HG02943 (cell line): Measurements from ENCODE around the gene ZNF337.
A peak's percentile ranks its signal among the peaks of the same experiment; 100 is the strongest.
"Not testable (repeated sequence)": the region's sequence is repeated elsewhere in the genome, so short reads cannot be mapped to it uniquely, and the experiment has no call there.

ENCODE experiments used
- ATAC-seq: cut with Tn5 transposase; IDR thresholded peaks from one replicate; pipeline ENCODE4 v1.9.1; 2021; ENCODE audit warnings: mild to moderate bottlenecking, low read depth, moderate library complexity; ENCODE audit not compliant: unreplicated experiment

Gene ZNF337

DNA sequence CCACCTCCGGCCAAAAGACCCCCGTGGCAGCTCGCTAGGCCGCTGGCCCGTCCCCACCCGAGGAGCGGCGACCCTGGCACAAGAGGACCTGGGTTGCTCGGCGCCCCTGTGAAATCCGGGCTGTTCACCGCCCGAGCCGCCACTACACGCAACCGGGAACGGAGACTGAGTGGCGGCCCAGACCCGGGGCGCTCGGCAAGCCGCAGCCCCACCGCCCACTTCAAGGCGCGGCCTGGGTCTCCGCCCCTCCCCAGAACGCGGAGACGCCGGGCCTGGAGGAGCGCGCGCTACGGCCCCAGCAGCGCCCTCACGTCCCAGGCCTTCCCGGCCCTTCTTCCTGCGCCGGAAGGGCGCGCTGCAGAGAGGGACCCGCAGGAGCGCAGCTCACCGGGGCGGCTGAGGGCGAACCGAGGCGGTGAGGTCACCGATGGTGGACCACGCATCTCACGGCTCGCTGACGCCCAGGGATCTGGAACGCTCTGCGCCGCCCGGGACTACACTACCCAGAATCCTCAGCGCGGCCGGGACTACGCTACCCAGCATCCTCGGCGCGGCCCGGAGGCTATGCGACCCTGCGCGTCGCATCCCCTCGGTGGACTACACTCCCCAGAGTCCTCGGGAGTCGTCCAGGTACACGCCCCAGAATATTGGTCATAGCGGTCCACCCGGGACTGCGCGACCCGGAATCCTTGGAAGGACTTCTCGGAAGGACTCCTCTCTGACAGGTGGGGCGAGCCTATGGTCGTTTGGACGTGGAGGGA is at the start of gene ZNF337:
Gene ZNF337 (minus strand): TSS at position 483 of the 761 bp plus-strand sequence. CDS start 10,436 bp downstream, outside the sequence.
- ATAC-seq, result peak; percentile 95

DNA sequence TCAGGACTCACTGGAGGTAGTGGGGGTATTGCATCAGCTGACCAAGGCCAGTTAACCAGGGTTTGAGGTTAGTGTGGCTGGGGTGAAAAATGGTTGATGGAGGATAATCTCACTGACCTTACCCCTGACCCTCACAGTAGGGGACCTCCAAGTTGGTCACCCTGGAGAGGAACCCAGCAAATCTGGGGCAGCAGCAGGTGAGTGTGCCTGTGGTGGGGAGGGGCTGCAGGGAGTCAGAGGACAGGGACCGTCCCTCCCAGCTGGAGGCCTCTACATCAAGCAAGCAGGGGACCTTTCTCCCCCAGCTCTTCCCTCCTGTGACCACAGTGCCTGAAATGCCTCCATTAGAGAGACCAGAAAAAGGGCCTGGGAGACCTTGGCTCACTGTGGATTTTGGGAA is 49.1 kb upstream of the ZNF337 start:
- no peak for ATAC-seq

DNA sequence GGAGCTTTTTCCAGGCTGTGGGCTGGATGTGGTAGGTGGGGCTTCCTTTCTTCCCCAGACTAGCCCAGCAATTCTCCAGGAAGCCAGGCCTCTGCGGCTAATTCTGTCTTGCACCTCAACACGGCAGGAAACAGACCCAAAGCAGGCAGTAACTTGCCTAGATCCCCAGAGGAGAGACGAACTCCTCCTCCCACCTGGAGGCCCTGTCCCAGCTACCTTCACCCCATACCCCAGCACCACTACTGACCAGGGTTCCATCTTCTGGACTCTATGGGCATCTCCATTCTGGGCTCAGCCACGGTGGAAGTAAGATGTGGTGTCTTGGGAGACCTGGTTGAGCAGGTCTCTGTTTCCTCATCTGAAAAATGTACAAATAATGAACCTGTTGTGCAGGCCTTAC is 48.4 kb upstream of the ZNF337 start:
- no peak for ATAC-seq

DNA sequence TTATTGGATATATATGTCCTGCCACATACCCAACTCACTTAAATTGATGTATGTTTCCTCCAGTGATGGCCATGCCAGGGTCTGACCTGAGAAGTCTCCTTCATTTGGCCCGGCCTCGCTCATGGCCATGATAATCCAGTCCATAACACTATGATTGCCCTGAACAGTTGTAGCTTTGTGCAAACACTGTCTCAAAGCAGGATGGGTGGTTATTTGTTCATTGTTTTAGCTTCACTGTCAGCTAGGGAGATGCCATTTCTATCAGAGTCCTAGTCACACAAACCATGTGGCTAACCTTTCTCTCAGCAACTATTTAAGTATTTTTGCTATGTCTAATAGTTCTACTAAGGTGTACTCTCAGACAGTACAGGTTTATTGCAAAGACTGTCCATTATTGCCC is 47.6 kb upstream of the ZNF337 start:
- no peak for ATAC-seq

DNA sequence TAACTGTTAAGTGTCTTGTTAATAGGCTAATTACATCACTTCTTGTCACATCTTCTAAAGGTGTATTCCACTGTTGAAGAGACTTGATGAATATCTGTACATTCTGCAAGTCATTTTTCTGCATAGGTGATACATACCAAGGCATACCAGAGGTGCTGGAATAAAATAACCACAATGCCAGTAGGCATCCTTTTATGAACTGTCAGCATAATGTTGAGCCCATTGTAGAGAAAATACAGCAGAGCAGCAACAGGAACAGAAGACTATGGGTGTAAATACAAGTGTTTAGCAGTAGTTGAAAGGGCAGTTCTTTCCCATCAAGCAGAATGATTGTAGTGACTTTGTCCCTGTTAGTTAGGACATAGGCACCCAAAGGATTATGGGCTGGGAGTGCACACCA is 44.4 kb upstream of the ZNF337 start:
- no peak for ATAC-seq

DNA sequence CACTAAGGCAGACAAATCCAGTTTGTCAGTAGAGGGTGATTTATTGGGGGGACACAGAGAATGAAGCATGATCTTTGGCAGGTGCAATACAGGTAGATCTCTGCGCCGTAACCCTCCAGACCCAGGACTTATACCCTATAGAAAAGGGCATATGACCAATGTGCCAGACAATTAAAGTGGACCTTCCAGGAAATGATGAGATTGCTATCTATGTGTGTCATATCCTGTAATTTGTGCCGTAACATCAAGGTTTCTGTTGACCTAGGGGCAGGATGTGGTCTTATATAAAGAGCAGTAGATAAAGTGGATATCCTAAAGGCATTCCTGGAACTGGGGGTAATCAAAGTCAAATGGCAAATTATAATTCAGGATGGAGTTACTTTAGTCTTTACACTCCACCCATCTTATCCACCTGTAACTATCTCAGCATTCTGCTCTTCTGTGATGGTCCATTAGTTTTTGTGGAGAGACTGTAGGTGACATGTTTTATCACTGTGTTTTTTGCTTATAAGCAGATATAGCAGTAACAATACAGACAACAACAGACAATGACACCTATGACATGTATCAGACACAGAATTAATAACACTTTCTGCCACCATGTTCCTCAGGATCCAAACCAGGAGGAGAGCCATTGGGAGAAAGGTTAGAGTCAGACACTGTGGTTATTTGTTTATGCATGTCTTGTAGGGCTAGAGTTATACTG is 43.1 kb upstream of the ZNF337 start:
- ATAC-seq, result no peak

DNA sequence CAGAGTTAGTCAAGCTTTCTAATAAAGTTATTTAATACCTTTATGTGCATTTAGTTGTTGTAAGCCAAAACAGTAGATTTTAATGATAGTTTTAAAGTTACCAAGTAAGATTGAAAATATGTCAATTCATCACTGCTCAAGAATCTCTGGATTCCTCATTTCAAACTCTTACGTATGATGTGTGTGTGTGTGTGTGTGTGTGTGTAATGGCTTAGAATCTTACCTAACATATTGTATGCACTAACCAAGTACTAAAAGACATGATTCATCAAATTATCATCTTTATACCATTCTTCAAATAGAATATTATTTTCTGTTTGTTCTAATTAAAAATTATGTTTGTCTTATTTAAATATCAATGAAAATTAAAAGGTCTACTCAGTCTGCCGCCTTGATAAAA is 41.5 kb upstream of the ZNF337 start:
- ATAC-seq, result no peak

DNA sequence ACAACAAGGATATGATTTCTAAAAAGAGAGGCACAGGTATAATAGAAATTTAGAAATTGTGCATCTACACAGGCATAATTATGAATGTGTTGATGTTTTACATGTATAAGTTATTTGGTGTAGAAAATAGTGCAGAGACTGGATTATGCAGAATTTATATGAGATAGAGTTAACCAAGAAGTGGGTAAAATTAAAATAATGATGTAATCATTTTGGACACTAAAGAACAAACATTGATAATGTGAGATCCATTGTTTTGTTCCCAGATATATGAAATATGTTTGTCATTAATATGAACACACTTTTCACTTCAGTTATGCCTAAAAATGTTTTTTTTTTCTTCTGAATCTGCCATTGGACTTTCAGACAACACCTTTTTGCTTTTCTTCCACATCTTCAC is 37.2 kb upstream of the ZNF337 start:
- ATAC-seq, result no peak

DNA sequence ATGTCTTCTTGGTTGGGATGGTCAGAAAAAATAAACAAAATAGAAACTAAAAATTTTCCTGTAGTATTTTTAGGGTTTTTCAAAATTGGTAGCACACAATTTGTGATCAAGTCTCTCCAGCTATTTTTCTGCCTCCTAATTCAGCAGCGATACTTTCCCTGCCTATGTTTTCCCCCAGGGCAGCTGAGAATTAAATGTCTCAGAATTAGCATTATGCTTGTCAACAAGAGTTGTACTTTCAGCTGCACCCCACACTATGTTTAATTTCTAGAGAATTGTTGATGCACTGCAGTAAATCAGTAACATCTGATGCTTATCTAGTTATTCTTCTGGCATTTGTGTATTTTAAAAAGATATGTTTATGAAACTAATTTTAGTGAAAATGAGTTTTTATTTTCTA is 34.2 kb upstream of the ZNF337 start:
- no peak for ATAC-seq

DNA sequence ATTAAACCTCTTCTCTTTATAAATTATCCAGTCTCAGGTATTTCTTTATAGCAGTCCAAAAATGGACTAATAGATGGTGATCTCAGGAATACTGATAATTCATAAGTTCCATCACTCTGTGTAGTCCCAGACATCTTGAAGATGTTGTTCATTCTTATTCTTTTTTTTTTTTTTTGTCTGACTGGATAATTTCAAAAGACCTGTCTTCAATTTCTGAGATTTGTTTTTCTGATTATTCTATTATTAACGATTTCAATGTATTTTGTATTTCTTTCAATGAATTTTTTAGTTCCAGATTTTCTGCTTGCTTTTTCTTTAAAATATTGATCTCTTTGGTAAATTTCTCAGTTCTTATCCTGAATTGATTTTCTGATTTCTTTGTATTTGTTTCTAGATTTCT is 29.7 kb upstream of the ZNF337 start:
- no peak for ATAC-seq

DNA sequence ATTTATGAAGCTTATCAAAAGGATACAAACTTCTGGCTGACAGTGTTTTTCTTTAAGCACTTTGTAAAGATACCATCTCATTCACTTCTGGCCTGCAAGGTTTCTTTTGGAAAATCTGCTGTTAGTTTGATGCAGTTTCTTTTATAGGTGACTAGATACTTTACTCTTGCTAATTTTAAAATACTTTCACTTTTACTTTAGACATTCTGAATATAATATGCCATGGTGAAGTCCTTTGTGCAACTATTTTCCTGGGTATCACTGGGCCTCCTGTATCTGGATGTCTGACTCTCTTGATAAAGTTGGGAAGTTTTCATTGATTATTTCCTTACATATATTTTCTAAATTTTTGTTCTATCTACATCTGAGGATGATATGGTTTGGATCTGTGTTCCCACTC is 29.0 kb upstream of the ZNF337 start:
- ATAC-seq, result no peak

DNA sequence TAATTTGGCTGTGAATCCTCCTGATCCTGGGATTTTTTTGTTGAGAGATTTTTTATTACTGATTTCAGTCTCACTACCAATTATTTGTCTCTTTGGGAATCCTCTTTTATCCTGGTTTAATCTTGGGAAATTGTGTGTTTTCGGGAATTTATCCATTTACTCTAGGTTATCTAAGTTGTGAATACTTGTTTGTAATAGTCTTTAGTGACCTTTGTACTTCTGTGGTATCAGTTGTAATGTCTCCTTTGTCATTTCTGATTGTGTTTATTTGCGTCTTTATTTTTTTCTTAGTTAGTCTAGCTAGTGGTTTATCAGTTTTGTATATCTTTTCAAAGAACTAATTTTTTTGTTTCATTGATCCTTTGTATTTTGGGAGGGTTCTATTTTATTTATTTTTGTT is 27.3 kb upstream of the ZNF337 start:
- no peak for ATAC-seq

DNA sequence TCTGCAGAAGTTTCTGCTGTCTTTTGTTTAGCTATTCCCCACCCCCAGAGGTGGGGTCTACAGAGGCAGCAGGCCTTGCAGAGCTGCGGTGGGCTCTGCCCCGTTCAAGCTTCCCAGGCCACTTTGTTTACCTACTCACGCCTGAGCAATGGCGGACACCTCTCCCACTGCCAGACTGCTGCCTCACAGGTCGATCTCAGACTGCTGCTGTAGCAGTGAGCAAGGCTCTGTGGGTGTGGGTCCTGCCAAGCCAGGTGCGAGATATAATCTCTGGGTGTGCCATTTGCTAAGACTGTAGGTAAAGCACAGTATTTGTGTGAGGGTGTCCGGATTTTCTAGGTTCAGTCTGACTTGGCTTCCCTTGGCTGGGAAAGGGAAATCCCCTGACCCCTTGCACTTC is 23.6 kb upstream of the ZNF337 start:
- ATAC-seq, result no peak

DNA sequence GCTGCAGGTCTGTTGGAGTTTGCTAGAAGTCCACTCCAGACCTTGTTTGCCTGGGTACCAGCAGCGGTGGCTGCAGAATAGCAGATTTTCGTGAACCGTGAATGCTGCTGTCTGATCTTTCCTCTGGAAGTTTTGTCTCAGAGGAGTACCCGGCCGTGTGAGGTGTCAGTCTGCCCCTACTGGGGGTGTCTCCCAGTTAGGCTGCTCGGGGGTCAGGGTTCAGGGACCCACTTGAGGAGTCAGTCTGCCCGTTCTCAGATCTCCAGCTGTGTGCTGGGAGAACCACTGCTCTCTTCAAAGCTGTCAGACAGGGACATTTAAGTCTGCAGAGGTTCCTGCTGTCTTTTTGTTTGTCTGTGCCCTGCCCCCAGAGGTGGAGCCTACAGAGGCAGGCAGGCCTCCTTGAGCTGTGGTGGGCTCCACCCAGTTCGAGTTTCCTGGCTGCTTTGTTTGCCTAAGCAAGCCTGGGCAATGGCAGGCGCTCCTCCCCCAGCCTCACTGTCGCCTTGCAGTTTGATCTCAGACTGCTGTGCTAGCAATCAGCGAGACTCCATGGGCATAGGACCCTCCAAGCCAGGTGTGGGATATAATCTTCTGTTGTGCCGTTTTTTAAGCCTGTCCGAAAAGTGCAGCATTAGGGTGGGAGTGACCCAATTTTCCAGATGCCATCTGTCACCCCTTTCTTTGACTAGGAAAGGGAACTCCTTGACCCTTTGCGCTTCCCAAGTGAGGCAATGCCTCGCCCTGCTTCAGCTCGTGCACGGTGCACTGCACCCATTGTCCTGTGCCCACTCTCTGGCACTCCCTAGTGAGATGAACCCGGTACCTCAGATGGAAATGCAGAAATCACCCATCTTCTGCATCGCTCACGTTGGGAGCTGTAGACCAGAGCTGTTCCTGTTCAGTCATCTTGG is 22.5 kb upstream of the ZNF337 start:
- ATAC-seq, result not testable (repeated sequence)

DNA sequence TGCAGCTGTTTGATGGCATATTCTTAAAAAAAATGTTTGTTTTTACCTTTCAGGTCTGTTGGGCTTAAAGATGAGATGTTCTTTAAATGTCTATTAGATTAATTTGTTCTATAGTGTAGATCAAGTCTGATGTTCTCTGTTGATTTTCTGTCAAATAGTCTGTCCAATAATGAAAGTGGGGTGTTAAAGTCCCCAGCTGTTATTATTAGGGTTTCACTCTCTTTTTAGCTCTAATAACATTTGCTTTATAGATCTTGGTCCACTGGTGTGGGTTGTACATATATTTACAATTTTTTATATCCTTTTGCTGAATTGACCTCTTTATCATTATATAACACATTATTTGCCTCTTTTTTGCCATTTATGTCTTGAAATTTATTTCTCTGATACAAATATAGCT is 11.0 kb upstream of the ZNF337 start:
- ATAC-seq, result no peak

DNA sequence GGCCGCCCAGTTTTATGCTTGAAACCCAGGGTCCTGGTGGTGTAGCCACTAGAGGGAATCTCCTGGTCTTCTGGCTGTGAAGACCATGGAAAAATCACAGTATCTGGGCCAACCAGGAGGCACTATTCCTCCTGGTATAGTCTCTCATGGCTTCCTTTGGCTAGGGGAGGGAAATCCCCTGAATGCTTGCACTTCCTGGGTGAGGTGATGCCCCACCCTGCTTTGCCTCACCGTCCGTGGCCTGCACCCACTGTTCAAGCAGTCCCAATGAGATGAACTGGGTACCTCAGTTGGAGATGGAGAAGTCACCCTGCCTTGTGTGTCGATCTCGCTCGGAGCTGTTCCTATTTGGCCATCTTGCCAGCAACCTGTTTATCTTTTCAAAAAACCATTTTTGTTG is 10.1 kb upstream of the ZNF337 start:
- ATAC-seq, result no peak

DNA sequence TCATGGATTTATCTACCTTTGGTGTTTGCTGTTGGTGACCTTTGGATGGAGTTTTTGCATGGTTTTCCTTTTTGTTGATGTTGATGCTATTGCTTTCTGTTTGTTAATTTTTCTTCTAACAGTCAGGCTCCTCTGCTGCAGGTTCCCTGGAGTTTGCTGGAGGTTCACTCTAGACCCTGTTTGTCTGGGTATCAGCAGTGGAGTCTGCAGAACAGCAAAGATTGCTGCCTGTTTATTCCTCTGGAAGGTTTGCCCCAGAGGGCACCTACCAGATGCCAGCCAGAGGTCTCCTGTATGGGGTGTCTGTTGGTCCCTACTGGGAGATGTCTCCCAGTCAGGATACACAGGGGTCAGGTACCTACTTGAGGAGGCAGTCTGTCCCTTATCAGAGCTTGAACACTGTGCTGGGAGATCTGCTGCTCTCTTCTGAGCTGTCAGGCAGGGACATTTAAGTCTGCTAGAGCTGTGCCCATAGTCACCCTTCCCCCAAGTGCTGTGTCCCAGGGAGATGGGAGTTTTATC is 9.2 kb upstream of the ZNF337 start:
- ATAC-seq, result no peak

DNA sequence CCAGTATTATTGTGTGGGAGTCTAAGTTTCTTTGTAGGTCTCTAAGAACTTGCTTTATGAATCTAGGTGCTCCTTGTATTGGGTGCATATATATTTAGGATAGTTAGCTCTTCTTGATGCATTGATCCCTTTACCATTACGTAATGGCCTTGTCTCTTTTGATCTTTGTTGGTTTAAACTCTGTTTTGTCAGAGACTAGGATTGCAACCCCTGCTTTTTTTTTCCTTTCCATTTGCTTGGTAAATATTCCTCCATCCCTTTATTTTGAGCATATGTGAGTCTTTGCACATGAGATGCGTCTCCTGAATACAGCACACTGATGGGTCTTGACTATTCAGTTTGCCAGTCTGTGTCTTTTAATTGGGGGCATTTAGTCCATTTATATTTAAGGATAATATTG is 7.7 kb upstream of the ZNF337 start:
- ATAC-seq, result not testable (repeated sequence)

DNA sequence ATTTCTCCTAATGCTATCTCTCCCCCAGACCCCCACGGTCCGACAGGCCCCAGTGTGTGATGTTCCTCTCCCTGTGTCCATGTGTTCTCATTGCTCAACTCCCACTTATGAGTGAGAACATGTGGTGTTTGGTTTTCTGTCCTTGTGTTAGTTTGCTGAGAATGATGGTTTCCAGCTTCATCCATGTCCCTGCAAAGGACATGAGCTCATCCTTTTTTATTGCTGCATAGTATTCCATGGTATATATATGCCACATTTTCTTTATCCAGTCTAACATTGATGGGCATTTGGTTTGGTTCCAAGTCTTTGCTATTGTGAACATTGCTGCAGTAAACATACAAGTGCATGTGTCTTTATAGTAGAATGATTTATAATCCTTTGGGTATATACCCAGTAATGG is 4.2 kb upstream of the ZNF337 start:
- not testable (repeated sequence) for ATAC-seq

DNA sequence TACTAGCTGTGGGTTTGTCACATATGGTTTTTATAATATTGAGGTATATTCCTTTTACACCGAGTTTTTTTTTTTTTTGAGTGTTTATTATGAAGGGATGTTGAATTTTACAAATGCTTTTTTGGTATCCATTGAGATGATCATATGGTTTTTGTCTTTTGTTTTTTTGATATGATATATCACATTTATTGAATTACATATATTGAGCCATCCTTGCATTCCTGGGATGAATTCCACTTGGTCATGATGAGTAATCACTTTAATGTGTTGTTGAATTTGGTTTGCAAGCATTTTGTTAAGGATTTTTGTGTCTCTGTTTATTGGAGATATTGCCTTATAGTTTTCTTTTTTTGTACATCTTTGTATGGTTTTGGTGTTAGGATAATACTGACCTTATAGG is 3.3 kb upstream of the ZNF337 start:
- no peak for ATAC-seq

DNA sequence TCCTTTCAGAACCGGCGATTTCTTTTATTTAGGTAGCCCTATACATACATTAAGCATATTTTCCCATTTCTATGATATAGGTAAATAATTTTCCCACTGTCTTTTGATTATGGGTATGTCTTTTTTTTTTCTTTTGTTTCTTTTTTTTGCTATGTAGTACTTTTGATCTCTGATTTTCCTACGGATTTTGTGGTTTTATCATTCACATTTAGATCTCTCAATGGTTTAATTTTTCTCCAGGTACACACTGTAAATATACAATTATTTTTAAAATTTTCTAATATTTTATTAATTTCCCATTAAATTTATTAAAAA is 436 bp upstream of the ZNF337 start:
- no peak for ATAC-seq
